Mononuclear cell (primary cell): ENCODE results near the gene ZNF625. TPM values are rescaled to one million over a fixed set of nuclear protein-coding genes. Genes with fewer than 3 reads are reported as not detected.
A peak's percentile ranks its signal among the peaks of the same experiment; 100 is the strongest.

Experiments
- H3K27me3 ChIP-seq: 2 replicates; pipeline ENCODE4 v1.6.0; 2011; ENCODE audit warnings: low read length, control low read depth; ENCODE audit not compliant: insufficient read depth
- H3K4me1 ChIP-seq: 2 replicates; pipeline ENCODE4 v1.5.1; 2011; ENCODE audit warnings: mild to moderate bottlenecking, low read length, control low read depth; ENCODE audit not compliant: insufficient read depth
- H3K4me3 ChIP-seq: 2 replicates; pipeline ENCODE4 v1.5.1; 2011; ENCODE audit warnings: mild to moderate bottlenecking, low read length, moderate library complexity
- H3K9me3 ChIP-seq: 2 replicates; pipeline ENCODE4 v1.5.1; 2011; ENCODE audit warnings: low read depth, mild to moderate bottlenecking, control low read depth, low read length
- total RNA-seq: library from RNA; depleted of rRNA; stranded (reverse); fragments of >200 nt; gene quantifications from one replicate; pipeline ENCODE4 v1.2.3, GENCODE V29; 2012

Gene ZNF625
- total RNA-seq, result 1.7 TPM

GRCh38 chr19:12156223-12157058 is at the start of gene ZNF625:
Gene ZNF625 (minus strand): TSS chr19:12156734. CDS start chr19:12156558, 176 bp downstream.
- H3K9me3 ChIP-seq, result no peaks in the 10 kb centered on the region
- H3K27me3 ChIP-seq, result no peaks in the 10 kb centered on the region
- H3K4me1 ChIP-seq, result peaks cover 13% of the 10 kb centered on the region

GRCh38 chr19:12205296-12205695 is 48.8 kb upstream of the ZNF625 start:
- no peaks in the 10 kb centered on the region for H3K4me1 ChIP-seq
- no peak overlapping the region for H3K4me3 ChIP-seq
- peaks cover 38% of the 10 kb centered on the region for H3K9me3 ChIP-seq
- no peaks in the 10 kb centered on the region for H3K27me3 ChIP-seq

More at GRCh38 chr19:12156223-12157058, at the start of gene ZNF625:
- H3K4me3 ChIP-seq, result peak within 1 kb of the TSS; percentile 56

GRCh38 chr19:12202250-12202649 is 45.7 kb upstream of the ZNF625 start:
- no peak overlapping the region for H3K4me3 ChIP-seq
- H3K27me3 ChIP-seq, result no peaks in the 10 kb centered on the region
- H3K9me3 ChIP-seq, result peaks cover 22% of the 10 kb centered on the region
- peaks cover 7% of the 10 kb centered on the region for H3K4me1 ChIP-seq

GRCh38 chr19:12199757-12200419 is 43.4 kb upstream of the ZNF625 start:
- Histone ChIP-seq H3K27me3 (peaks cover 5% of the 10 kb centered on the region), H3K4me1 (peaks cover 16% of the 10 kb centered on the region), H3K9me3 (peaks cover 11% of the 10 kb centered on the region), H3K4me3 (no peak overlapping the region)

GRCh38 chr19:12198136-12198535 is 41.6 kb upstream of the ZNF625 start:
- Histone ChIP-seq H3K4me1 (peaks cover 18% of the 10 kb centered on the region), H3K27me3 (peaks cover 5% of the 10 kb centered on the region), H3K9me3 (peaks cover 11% of the 10 kb centered on the region), H3K4me3 (no peak overlapping the region)

- Histone ChIP-seq H3K4me1 (peaks cover 18% of the 10 kb centered on the region), H3K27me3 (peaks cover 5% of the 10 kb centered on the region), H3K4me3 (peak overlapping the region; percentile 40), H3K9me3 (peaks cover 28% of the 10 kb centered on the region)
These were observed 38.5 kb upstream of the ZNF625 start for GRCh38 chr19:12194827-12195731.

- Histone ChIP-seq H3K4me3 (no peak overlapping the region), H3K4me1 (no peaks in the 10 kb centered on the region), H3K9me3 (peaks cover 83% of the 10 kb centered on the region), H3K27me3 (no peaks in the 10 kb centered on the region)
These were observed 31.1 kb upstream of the ZNF625 start for GRCh38 chr19:12187625-12188024.

- Histone ChIP-seq H3K4me1 (no peaks in the 10 kb centered on the region), H3K9me3 (peaks cover 25% of the 10 kb centered on the region), H3K27me3 (no peaks in the 10 kb centered on the region), H3K4me3 (no peak overlapping the region)
These were observed 23.8 kb upstream of the ZNF625 start for GRCh38 chr19:12180377-12180776.

- no peak overlapping the region for H3K4me3 ChIP-seq
- H3K4me1 ChIP-seq, result peaks cover 26% of the 10 kb centered on the region
- H3K27me3 ChIP-seq, result no peaks in the 10 kb centered on the region
- H3K9me3 ChIP-seq, result no peaks in the 10 kb centered on the region
These were observed 10.1 kb upstream of the ZNF625 start for GRCh38 chr19:12166626-12167025.

GRCh38 chr19:12163826-12164225 is 7.3 kb upstream of the ZNF625 start:
- Histone ChIP-seq H3K4me1 (peaks cover 26% of the 10 kb centered on the region), H3K9me3 (no peaks in the 10 kb centered on the region), H3K4me3 (peak overlapping the region; percentile 78), H3K27me3 (no peaks in the 10 kb centered on the region)

GRCh38 chr19:12162882-12163806 is 6.6 kb upstream of the ZNF625 start, which contains the start of gene ZNF136:
Gene ZNF136 (plus strand): TSS chr19:12163096. CDS start chr19:12163204, 108 bp downstream.
- no peaks in the 10 kb centered on the region for H3K27me3 ChIP-seq
- no peaks in the 10 kb centered on the region for H3K9me3 ChIP-seq
- peaks cover 26% of the 10 kb centered on the region for H3K4me1 ChIP-seq
- H3K4me3 ChIP-seq, result peak within 1 kb of the TSS; percentile 78

GRCh38 chr19:12162513-12162881 is 6.0 kb upstream of the ZNF625 start:
- Histone ChIP-seq H3K4me3 (peak overlapping the region; percentile 78), H3K4me1 (peaks cover 26% of the 10 kb centered on the region), H3K9me3 (no peaks in the 10 kb centered on the region), H3K27me3 (no peaks in the 10 kb centered on the region)

GRCh38 chr19:12159773-12160414 is 3.4 kb upstream of the ZNF625 start:
- H3K4me1 ChIP-seq, result peaks cover 36% of the 10 kb centered on the region
- no peak overlapping the region for H3K4me3 ChIP-seq
- H3K27me3 ChIP-seq, result no peaks in the 10 kb centered on the region
- no peaks in the 10 kb centered on the region for H3K9me3 ChIP-seq
